ENCODE results near the gene EVL.

DNA sequence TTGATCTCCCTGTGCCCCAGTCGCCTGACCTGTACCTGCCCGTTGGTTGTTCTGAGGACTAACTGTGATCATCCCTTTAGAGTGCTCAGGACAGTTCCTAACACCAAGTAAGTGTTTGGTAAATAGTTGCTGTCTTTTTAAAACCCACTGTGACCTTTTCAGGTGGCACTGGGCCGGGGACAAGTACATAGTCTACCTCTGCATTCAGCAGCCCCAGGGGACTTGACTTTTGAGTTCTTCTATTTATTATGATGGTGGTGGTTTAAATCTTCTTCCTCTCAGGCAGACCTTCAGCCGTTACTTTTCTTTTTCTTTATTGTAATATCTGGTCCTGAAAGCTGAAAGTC lies 38.8 kb downstream of the EVL start:
- TF ChIP-seq KDM1A (IDR thresholded peaks at IDR 0.05; ENCODE audit: borderline replicate concordance, low read length) (no peak), BCL11A (IDR thresholded peaks at IDR 0.05; ENCODE audit: low read depth in 2 of 2, low read length in 2 of 2) (no peak), KDM5A (IDR thresholded peaks at IDR 0.05; ENCODE audit: low read length) (no peak), SUZ12 (IDR thresholded peaks at IDR 0.05; ENCODE audit: low read length) (no peak), POLR2AphosphoS5 (IDR thresholded peaks at IDR 0.05; ENCODE audit: low read depth, low read length) (no peak), EZH2 (IDR thresholded peaks at IDR 0.05; ENCODE audit: low read depth, low read length, severe bottlenecking) (no peak), MAFK (IDR thresholded peaks at IDR 0.05; ENCODE audit: low read depth, low read length) (no peak), TAF7 (optimal IDR thresholded peaks at IDR 0.05; ENCODE audit: borderline replicate concordance, low read depth, low read length) (no peak), POLR2A (IDR thresholded peaks at IDR 0.05; ENCODE audit: control extremely low read depth in 1 of 2, low read depth in 2 of 2, low read length in 2 of 2) (no peak), HDAC6 (IDR thresholded peaks at IDR 0.05; ENCODE audit: low read depth, low read length) (no peak), CEBPB (IDR thresholded peaks at IDR 0.05; ENCODE audit: low read depth, low read length) (no peak)
- TF ChIP-seq, protein P1, sequence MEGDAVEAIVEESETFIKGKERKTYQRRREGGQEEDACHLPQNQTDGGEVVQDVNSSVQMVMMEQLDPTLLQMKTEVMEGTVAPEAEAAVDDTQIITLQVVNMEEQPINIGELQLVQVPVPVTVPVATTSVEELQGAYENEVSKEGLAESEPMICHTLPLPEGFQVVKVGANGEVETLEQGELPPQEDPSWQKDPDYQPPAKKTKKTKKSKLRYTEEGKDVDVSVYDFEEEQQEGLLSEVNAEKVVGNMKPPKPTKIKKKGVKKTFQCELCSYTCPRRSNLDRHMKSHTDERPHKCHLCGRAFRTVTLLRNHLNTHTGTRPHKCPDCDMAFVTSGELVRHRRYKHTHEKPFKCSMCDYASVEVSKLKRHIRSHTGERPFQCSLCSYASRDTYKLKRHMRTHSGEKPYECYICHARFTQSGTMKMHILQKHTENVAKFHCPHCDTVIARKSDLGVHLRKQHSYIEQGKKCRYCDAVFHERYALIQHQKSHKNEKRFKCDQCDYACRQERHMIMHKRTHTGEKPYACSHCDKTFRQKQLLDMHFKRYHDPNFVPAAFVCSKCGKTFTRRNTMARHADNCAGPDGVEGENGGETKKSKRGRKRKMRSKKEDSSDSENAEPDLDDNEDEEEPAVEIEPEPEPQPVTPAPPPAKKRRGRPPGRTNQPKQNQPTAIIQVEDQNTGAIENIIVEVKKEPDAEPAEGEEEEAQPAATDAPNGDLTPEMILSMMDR (IDR thresholded peaks at IDR 0.05; ENCODE audit: control extremely low read depth in 1 of 3, insufficient read depth in 1 of 3, low read depth in 1 of 3, low read length in 3 of 3): no peak
- TF ChIP-seq, protein P2, sequence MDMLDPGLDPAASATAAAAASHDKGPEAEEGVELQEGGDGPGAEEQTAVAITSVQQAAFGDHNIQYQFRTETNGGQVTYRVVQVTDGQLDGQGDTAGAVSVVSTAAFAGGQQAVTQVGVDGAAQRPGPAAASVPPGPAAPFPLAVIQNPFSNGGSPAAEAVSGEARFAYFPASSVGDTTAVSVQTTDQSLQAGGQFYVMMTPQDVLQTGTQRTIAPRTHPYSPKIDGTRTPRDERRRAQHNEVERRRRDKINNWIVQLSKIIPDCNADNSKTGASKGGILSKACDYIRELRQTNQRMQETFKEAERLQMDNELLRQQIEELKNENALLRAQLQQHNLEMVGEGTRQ (IDR thresholded peaks at IDR 0.05; ENCODE audit: low read length): no peak

All from H1 (cell line).